ENCODE measurements around the gene PPT2.

The PPT2 gene

GRCh38 chr6:32153564-32154513 lies at the start of gene PPT2:
Gene PPT2 (plus strand): TSS chr6:32154141. CDS start chr6:32154595, 454 bp downstream.
- peaks cover 35% of the 10 kb centered on the region for H3K27me3 ChIP-seq (ENCODE audit: control insufficient read depth, insufficient read depth, low read length)
- H3K4me3 ChIP-seq (ENCODE audit: low read length), result peak within 1 kb of the TSS; percentile 98
- no peaks in the 10 kb centered on the region for H3K9me3 ChIP-seq (ENCODE audit: control insufficient read depth, low read depth, low read length)
- peaks cover 23% of the 10 kb centered on the region for H3K4me1 ChIP-seq (ENCODE audit: control insufficient read depth, low read depth, low read length)
- H3K9ac ChIP-seq (ENCODE audit: low read length), result peak within 1 kb of the TSS; percentile 95
- peaks cover 23% of the 10 kb centered on the region for H3K36me3 ChIP-seq (ENCODE audit: control insufficient read depth, low read depth, low read length)
- H3K27ac ChIP-seq (ENCODE audit: low read length), result peak within 1 kb of the TSS; percentile 96

GRCh38 chr6:32105433-32105832 lies 48.5 kb upstream of the PPT2 start:
- Histone ChIP-seq H3K36me3 (ENCODE audit: control insufficient read depth, low read depth, low read length) (no peaks in the 10 kb centered on the region), H3K9me3 (ENCODE audit: control insufficient read depth, low read depth, low read length) (no peaks in the 10 kb centered on the region), H3K27me3 (ENCODE audit: control insufficient read depth, insufficient read depth, low read length) (peaks cover 19% of the 10 kb centered on the region), H3K9ac (ENCODE audit: low read length) (no peak overlapping the region), H3K27ac (ENCODE audit: low read length) (no peak overlapping the region), H3K4me1 (ENCODE audit: control insufficient read depth, low read depth, low read length) (no peaks in the 10 kb centered on the region), H3K4me3 (ENCODE audit: low read length) (no peak overlapping the region)

GRCh38 chr6:32107406-32107805 lies 46.5 kb upstream of the PPT2 start:
- peaks cover 19% of the 10 kb centered on the region for H3K27me3 ChIP-seq (ENCODE audit: control insufficient read depth, insufficient read depth, low read length)
- H3K36me3 ChIP-seq (ENCODE audit: control insufficient read depth, low read depth, low read length), result no peaks in the 10 kb centered on the region
- no peaks in the 10 kb centered on the region for H3K9me3 ChIP-seq (ENCODE audit: control insufficient read depth, low read depth, low read length)
- no peak overlapping the region for H3K9ac ChIP-seq (ENCODE audit: low read length)
- no peaks in the 10 kb centered on the region for H3K4me1 ChIP-seq (ENCODE audit: control insufficient read depth, low read depth, low read length)
- H3K4me3 ChIP-seq (ENCODE audit: low read length), result no peak overlapping the region
- H3K27ac ChIP-seq (ENCODE audit: low read length), result no peak overlapping the region

- Histone ChIP-seq H3K27ac (ENCODE audit: low read length) (no peak overlapping the region), H3K9me3 (ENCODE audit: control insufficient read depth, low read depth, low read length) (no peaks in the 10 kb centered on the region), H3K36me3 (ENCODE audit: control insufficient read depth, low read depth, low read length) (no peaks in the 10 kb centered on the region), H3K4me3 (ENCODE audit: low read length) (no peak overlapping the region), H3K4me1 (ENCODE audit: control insufficient read depth, low read depth, low read length) (no peaks in the 10 kb centered on the region), H3K27me3 (ENCODE audit: control insufficient read depth, insufficient read depth, low read length) (peaks cover 19% of the 10 kb centered on the region), H3K9ac (ENCODE audit: low read length) (no peak overlapping the region)
Observed at GRCh38 chr6:32108094-32108627, 45.8 kb upstream of the PPT2 start.

GRCh38 chr6:32108727-32109113 lies 45.2 kb upstream of the PPT2 start:
- H3K27me3 ChIP-seq (ENCODE audit: control insufficient read depth, insufficient read depth, low read length), result peaks cover 19% of the 10 kb centered on the region
- no peaks in the 10 kb centered on the region for H3K4me1 ChIP-seq (ENCODE audit: control insufficient read depth, low read depth, low read length)
- H3K9ac ChIP-seq (ENCODE audit: low read length), result no peak overlapping the region
- H3K27ac ChIP-seq (ENCODE audit: low read length), result no peak overlapping the region
- no peak overlapping the region for H3K4me3 ChIP-seq (ENCODE audit: low read length)
- H3K36me3 ChIP-seq (ENCODE audit: control insufficient read depth, low read depth, low read length), result no peaks in the 10 kb centered on the region
- no peaks in the 10 kb centered on the region for H3K9me3 ChIP-seq (ENCODE audit: control insufficient read depth, low read depth, low read length)

GRCh38 chr6:32109114-32109764 lies 44.7 kb upstream of the PPT2 start, which contains the start of gene TNXB:
Gene TNXB (minus strand): TSS chr6:32109338. CDS start chr6:32098198, 11,140 bp downstream.
- H3K36me3 ChIP-seq (ENCODE audit: control insufficient read depth, low read depth, low read length), result no peaks in the 10 kb centered on the region
- H3K27me3 ChIP-seq (ENCODE audit: control insufficient read depth, insufficient read depth, low read length), result peaks cover 19% of the 10 kb centered on the region
- H3K9me3 ChIP-seq (ENCODE audit: control insufficient read depth, low read depth, low read length), result no peaks in the 10 kb centered on the region
- no peak within 1 kb of the TSS for H3K4me3 ChIP-seq (ENCODE audit: low read length)
- no peaks in the 10 kb centered on the region for H3K4me1 ChIP-seq (ENCODE audit: control insufficient read depth, low read depth, low read length)
- H3K27ac ChIP-seq (ENCODE audit: low read length), result no peak within 1 kb of the TSS
- H3K9ac ChIP-seq (ENCODE audit: low read length), result no peak within 1 kb of the TSS

GRCh38 chr6:32109765-32110160 lies 44.2 kb upstream of the PPT2 start:
- Histone ChIP-seq H3K9me3 (ENCODE audit: control insufficient read depth, low read depth, low read length) (no peaks in the 10 kb centered on the region), H3K27me3 (ENCODE audit: control insufficient read depth, insufficient read depth, low read length) (peaks cover 19% of the 10 kb centered on the region), H3K4me3 (ENCODE audit: low read length) (no peak overlapping the region), H3K4me1 (ENCODE audit: control insufficient read depth, low read depth, low read length) (no peaks in the 10 kb centered on the region), H3K27ac (ENCODE audit: low read length) (no peak overlapping the region), H3K36me3 (ENCODE audit: control insufficient read depth, low read depth, low read length) (no peaks in the 10 kb centered on the region), H3K9ac (ENCODE audit: low read length) (no peak overlapping the region)

- Histone ChIP-seq H3K27ac (ENCODE audit: low read length) (no peak overlapping the region), H3K4me3 (ENCODE audit: low read length) (no peak overlapping the region)
Observed at GRCh38 chr6:32110632-32111031, 43.3 kb upstream of the PPT2 start.

GRCh38 chr6:32111424-32112066 lies 42.4 kb upstream of the PPT2 start:
- H3K4me1 ChIP-seq (ENCODE audit: control insufficient read depth, low read depth, low read length), result no peaks in the 10 kb centered on the region
- H3K27ac ChIP-seq (ENCODE audit: low read length), result no peak overlapping the region
- peaks cover 14% of the 10 kb centered on the region for H3K27me3 ChIP-seq (ENCODE audit: control insufficient read depth, insufficient read depth, low read length)
- peaks cover 8% of the 10 kb centered on the region for H3K36me3 ChIP-seq (ENCODE audit: control insufficient read depth, low read depth, low read length)
- H3K4me3 ChIP-seq (ENCODE audit: low read length), result no peak overlapping the region
- H3K9ac ChIP-seq (ENCODE audit: low read length), result no peak overlapping the region
- no peaks in the 10 kb centered on the region for H3K9me3 ChIP-seq (ENCODE audit: control insufficient read depth, low read depth, low read length)

More at GRCh38 chr6:32110632-32111031, 43.3 kb upstream of the PPT2 start:
- no peaks in the 10 kb centered on the region for H3K9me3 ChIP-seq (ENCODE audit: control insufficient read depth, low read depth, low read length)
- H3K36me3 ChIP-seq (ENCODE audit: control insufficient read depth, low read depth, low read length), result no peaks in the 10 kb centered on the region
- H3K9ac ChIP-seq (ENCODE audit: low read length), result no peak overlapping the region
- H3K4me1 ChIP-seq (ENCODE audit: control insufficient read depth, low read depth, low read length), result no peaks in the 10 kb centered on the region
- H3K27me3 ChIP-seq (ENCODE audit: control insufficient read depth, insufficient read depth, low read length), result peaks cover 14% of the 10 kb centered on the region

GRCh38 chr6:32112431-32112980 lies 41.4 kb upstream of the PPT2 start:
- no peaks in the 10 kb centered on the region for H3K9me3 ChIP-seq (ENCODE audit: control insufficient read depth, low read depth, low read length)
- H3K36me3 ChIP-seq (ENCODE audit: control insufficient read depth, low read depth, low read length), result peaks cover 15% of the 10 kb centered on the region
- H3K9ac ChIP-seq (ENCODE audit: low read length), result no peak overlapping the region
- H3K4me1 ChIP-seq (ENCODE audit: control insufficient read depth, low read depth, low read length), result no peaks in the 10 kb centered on the region
- peaks cover 14% of the 10 kb centered on the region for H3K27me3 ChIP-seq (ENCODE audit: control insufficient read depth, insufficient read depth, low read length)
- no peak overlapping the region for H3K27ac ChIP-seq (ENCODE audit: low read length)
- no peak overlapping the region for H3K4me3 ChIP-seq (ENCODE audit: low read length)
